ENCODE results near the gene KIF1B.
"Not testable (repeated sequence)": the region's sequence is repeated elsewhere in the genome, so short reads cannot be mapped to it uniquely, and the experiment has no call there.

KIF1B gene

GRCh38 chr1:10242811-10243210 is 32.4 kb downstream of the KIF1B start:
- no peak for DNase-seq

- no peak for DNase-seq
Measured at GRCh38 chr1:10245674-10246073, 35.3 kb downstream of the KIF1B start.

- no peak for DNase-seq
Measured at GRCh38 chr1:10249808-10250457, 39.6 kb downstream of the KIF1B start.

GRCh38 chr1:10250663-10251062 is 40.3 kb downstream of the KIF1B start:
- no peak for DNase-seq

GRCh38 chr1:10251325-10252108 is 41.1 kb downstream of the KIF1B start:
- DNase-seq, result not testable (repeated sequence)

- DNase-seq, result no peak
Measured at GRCh38 chr1:10252508-10252907, 42.1 kb downstream of the KIF1B start.

- DNase-seq, result no peak
Measured at GRCh38 chr1:10253149-10253548, 42.8 kb downstream of the KIF1B start.

GRCh38 chr1:10253755-10254154 is 43.4 kb downstream of the KIF1B start:
- DNase-seq, result no peak

- no peak for DNase-seq
Measured at GRCh38 chr1:10257851-10258250, 47.5 kb downstream of the KIF1B start.

GRCh38 chr1:10259547-10259946 is 49.2 kb downstream of the KIF1B start:
- DNase-seq, result not testable (repeated sequence)

- DNase-seq, result no peak
Measured at GRCh38 chr1:10263450-10264082, 53.2 kb downstream of the KIF1B start.

GRCh38 chr1:10265027-10265426 is 54.7 kb downstream of the KIF1B start:
- no peak for DNase-seq

- DNase-seq, result no peak
Measured at GRCh38 chr1:10265900-10266299, 55.5 kb downstream of the KIF1B start.

- DNase-seq, result no peak
Measured at GRCh38 chr1:10267319-10267718, 56.9 kb downstream of the KIF1B start.

- DNase-seq, result no peak
Measured at GRCh38 chr1:10267921-10268320, 57.6 kb downstream of the KIF1B start.

- DNase-seq, result no peak
Measured at GRCh38 chr1:10271090-10271489, 60.7 kb downstream of the KIF1B start.

- DNase-seq, result no peak
Measured at GRCh38 chr1:10271869-10272268, 61.5 kb downstream of the KIF1B start.

GRCh38 chr1:10272274-10272673 is 61.9 kb downstream of the KIF1B start:
- no peak for DNase-seq

GRCh38 chr1:10278880-10279279 is 68.5 kb downstream of the KIF1B start:
- DNase-seq, result no peak

GRCh38 chr1:10280439-10281350 is 70.3 kb downstream of the KIF1B start:
- no peak for DNase-seq

GRCh38 chr1:10283318-10283984 is 73.1 kb downstream of the KIF1B start:
- DNase-seq, result no peak

GRCh38 chr1:10286244-10286643 is 75.9 kb downstream of the KIF1B start:
- DNase-seq, result no peak
